ENCODE measurements around the gene ADGRB3.

- TF ChIP-seq CTCF (conservative IDR thresholded peaks at IDR 0.05; ENCODE audit: low read length) (no peak), EZH2phosphoT487 (IDR thresholded peaks at IDR 0.05; ENCODE audit: borderline replicate concordance, low read depth, low read length) (no peak)
Observed at GRCh38 chr6:69185276-69185675, 550.2 kb downstream of the ADGRB3 start.

Data from OCI-LY7 (cell line).